Heart right ventricle (tissue), 16 donors: Measurements from ENCODE around the gene MIEF1. TPM values are rescaled to one million over a fixed set of nuclear protein-coding genes. Genes with fewer than 3 reads are reported as not detected.
"Not testable (repeated sequence)": the region's sequence is repeated elsewhere in the genome, so short reads cannot be mapped to it uniquely, and the experiment has no call there.

ENCODE experiments used
- ATAC-seq, 8 donors: fragments of 200-7000 bp; cut with Tn5 transposase; one replicate each; pipeline ENCODE4 v1.9.1; 2020; ENCODE audit warnings: mild to moderate bottlenecking in 8 of 8, moderate library complexity in 8 of 8, moderate number of reproducible peaks in 1 of 8
- DNase-seq, 2 donors: peaks; one replicate each; pipeline ENCODE4 v3.0.0-alpha.2; 2020
- H3K27ac ChIP-seq, 10 donors: fragments of 200-600 bp; sonication (generic) in 2 of 10; one replicate each; pipeline versions ENCODE4 v1.5.0 to v1.8.0; 2020 to 2022; ENCODE audit warnings: mild to moderate bottlenecking in 3 of 10
- H3K27me3 ChIP-seq, 7 donors: fragments of 200-600 bp; one replicate each; pipeline ENCODE4 v1.8.0; 2021 to 2022; ENCODE audit warnings: mild to moderate bottlenecking in 2 of 7
- H3K36me3 ChIP-seq, 9 donors: fragments of 200-600 bp; sonication (generic) in 1 of 9; one replicate each; pipeline versions ENCODE4 v1.5.0 to v1.8.0; 2020 to 2022; ENCODE audit warnings: mild to moderate bottlenecking in 2 of 9
- H3K4me1 ChIP-seq, 9 donors: fragments of 200-600 bp; sonication (generic) in 1 of 9; one replicate each; pipeline versions ENCODE4 v1.5.0 to v1.8.0; 2020 to 2022; ENCODE audit warnings: mild to moderate bottlenecking in 4 of 9
- H3K4me3 ChIP-seq, 10 donors: fragments of 200-600 bp; sonication (generic) in 2 of 10; one replicate each; pipeline versions ENCODE4 v1.5.0 to v1.8.0; 2020 to 2022; ENCODE audit warnings: mild to moderate bottlenecking in 7 of 10, moderate library complexity in 2 of 10
- H3K9me3 ChIP-seq, 11 donors: fragments of 200-600 bp in 10 of 11; sonication (generic) in 2 of 11; one replicate each; pipeline versions ENCODE4 v1.5.0 to v1.8.0; 2013 to 2022; ENCODE audit warnings: mild to moderate bottlenecking in 2 of 11, control low read depth in 1 of 11, moderate library complexity in 1 of 11
- CTCF ChIP-seq, 9 donors: fragments of 200-600 bp; sonication (generic) in 2 of 9; IDR thresholded peaks; one replicate each; pipeline versions ENCODE4 v1.5.0 to v1.8.0; 2021 to 2022; ENCODE audit warnings: antibody characterized with exemption in 9 of 9, mild to moderate bottlenecking in 5 of 9, moderate library complexity in 1 of 9
- WGBS, 2 donors: extraction: QIAGEN DNeasy Blood & Tissue Kit; methylation state at CpG; one replicate each; pipeline ENCODE4 v1.1.7; 2013; ENCODE audit warnings: inconsistent platforms in 1 of 2; 5-methylcytosine and 5-hydroxymethylcytosine counted together
- intact Hi-C, 10 donors: fragments of 100-400 bp; cut with DNase I; formaldehyde crosslinking; loops; one replicate each; pipeline versions ENCODE4 v1.11.1 to v1.14.2; 2022
- polyA plus RNA-seq, 2 donors: library from polyadenylated mRNA; stranded (reverse); fragments of 200-250 nt; gene quantifications; one replicate each; pipeline ENCODE4 v1.2.3, GENCODE V29; 2013
- total RNA-seq, 10 donors: library from RNA; stranded (reverse); fragmentation: NEBNext Ultra II Directional in 3 of 10; extraction: Animal tissue kit (Norgen Biotek cat#: 25700) in 3 of 10; gene quantifications; one replicate each; pipeline versions ENCODE4 v1.2.1 to v1.2.4, GENCODE V29; 2021 to 2023
- donor health status: Arrhythmogenic right ventricular cardiomyopathy.
- donor health status: ischemic (EF 13 %, LVEDD 7.1; RV severe dilation, severe dysfunction).
- donor health status: healthy with polysubstance abuse.
- donor health status: DM: no; HTN: yes; CAD: no.
- donor health status: DM: no; HTN: no; CAD: no.
- donor health status: ischemic (EF 25% LVEDD 6.9; RV normal size, moderate dysfunction).
- donor health status: ischemic (EF 25% LVEDD 5.7; RV mildly dilated, moderate dysfunction).
- donor health status: healthy.
- donor health status: DM: yes; HTN: yes; CAD: no.
- donor health status: Ischemic cardiomyopathy.
- donor health status: ischemic (EF 35%, LVEDD 5.7; RV mildly dilated, moderate dysfunction).
- donor health status: nonischemic (EF 11% LVEDD 7.7; RV severe dilation, severe dysfunction).
- donor health status: DM: yes; HTN: yes; CAD: no.
- donor health status: PGD.
- donor health status: ischemic (EF 29% LVEDD 5.4; RV normal size, mild dysfunction).
- donor health status: nonischemic (EF 23%, LVEDD 6.1; RV moderate dilation, normal function).

The MIEF1 gene
- total and polyA plus RNA-seq, 12 donors: 7.0 to 35.8 (median 17.0) TPM

DNA sequence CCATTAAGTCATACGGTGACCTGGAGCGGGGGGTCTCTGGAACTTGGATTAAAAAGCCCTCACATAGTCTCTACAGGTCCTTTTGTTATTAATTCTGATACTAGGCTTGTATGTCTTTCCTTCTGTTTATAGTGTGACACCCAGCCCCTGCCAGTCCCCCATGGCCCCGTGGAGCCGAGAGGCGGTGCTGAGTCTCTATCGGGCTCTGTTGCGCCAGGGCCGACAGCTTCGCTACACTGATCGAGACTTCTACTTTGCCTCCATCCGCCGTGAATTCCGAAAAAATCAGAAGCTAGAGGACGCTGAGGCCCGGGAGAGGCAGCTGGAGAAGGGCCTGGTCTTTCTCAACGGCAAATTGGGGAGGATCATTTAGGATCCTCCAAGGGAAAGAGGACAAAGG, 2.0 kb downstream of the MIEF1 start:
- Histone ChIP-seq H3K9me3 (no peaks in the 10 kb centered on the region), H3K27ac (no peak overlapping the region), H3K36me3 (peaks cover 0 to 55% (median 37%) of the 10 kb centered on the region in 9 donors), H3K4me1 (peaks cover 18 to 73% (median 43%) of the 10 kb centered on the region in 9 donors), H3K4me3 (peak overlapping the region in 1 of 10 donors; percentile 91), H3K27me3 (no peaks in the 10 kb centered on the region)
- 92 to 94% methylated on average over 16 of the region's 16 CpGs for WGBS, 2 donors
- TF ChIP-seq CTCF (IDR thresholded peaks at IDR 0.05): no peak
- intact Hi-C loops: loop anchor here in 1 of 10 donors (10.0 kb wide), 1 partner anchor 99 kb away; no protein-coding TSS in a partner anchor
- DNase-seq (no peak), ATAC-seq (no peak)

DNA sequence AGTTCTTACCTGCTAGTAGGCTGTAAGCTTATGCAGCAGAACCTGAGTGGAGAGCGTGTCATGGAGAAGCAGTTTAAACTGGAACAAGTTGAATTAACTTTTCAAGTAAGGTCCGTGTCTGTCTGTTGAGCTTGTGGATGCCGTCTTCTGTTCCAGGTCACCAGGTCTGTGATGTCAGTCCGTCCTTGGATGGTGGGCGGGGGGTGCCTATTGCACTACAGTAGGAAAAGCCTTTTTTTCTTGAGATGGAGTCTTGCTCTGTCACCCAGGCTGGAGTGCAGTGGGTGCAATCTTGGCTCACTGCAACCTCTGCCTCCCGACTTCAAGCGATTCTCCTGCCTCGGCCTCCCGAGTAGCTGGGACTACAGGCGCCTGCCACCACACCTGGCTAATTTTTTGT, 4.9 kb downstream of the MIEF1 start:
- DNase-seq, H3K27ac ChIP-seq, H3K4me3 ChIP-seq, H3K9me3 ChIP-seq, H3K27me3 ChIP-seq, ATAC-seq: not testable (repeated sequence)
- 71 to 80% methylated on average over 10 of the region's 10 CpGs for WGBS, 2 donors
- Histone ChIP-seq H3K4me1 (peaks cover 9 to 58% (median 25%) of the 10 kb centered on the region in 9 donors), H3K36me3 (peaks cover 0 to 84% (median 60%) of the 10 kb centered on the region in 9 donors)
- intact Hi-C loops: loop anchor here in 1 of 10 donors (10.0 kb wide), 1 partner anchor 102 kb away; no protein-coding TSS in a partner anchor

DNA sequence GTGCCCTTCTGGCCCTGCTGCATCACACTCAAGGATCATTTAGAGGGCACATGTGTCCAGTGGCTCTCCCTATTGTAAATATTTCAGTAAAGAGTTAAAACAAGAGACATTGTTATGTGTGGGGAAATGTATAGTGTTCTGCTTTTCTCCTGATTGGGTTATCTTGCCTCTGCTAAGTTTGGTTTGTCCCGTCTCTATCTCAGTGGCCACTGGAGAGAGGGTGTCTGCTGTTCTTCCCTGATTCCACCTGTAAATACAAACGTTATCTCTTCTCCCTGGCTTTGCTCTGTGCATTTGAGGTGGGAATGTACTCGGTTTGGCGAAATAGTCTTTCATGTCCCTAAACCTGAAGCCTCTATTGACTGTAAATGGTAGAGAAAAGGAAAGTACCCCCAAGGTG, 6.3 kb downstream of the MIEF1 start:
- no peak overlapping the region for H3K4me3 ChIP-seq
- H3K27me3 ChIP-seq: no peaks in the 10 kb centered on the region
- intact Hi-C loops: loop anchor here in 1 of 10 donors (10.0 kb wide), 1 partner anchor 104 kb away; no protein-coding TSS in a partner anchor
- H3K4me1 ChIP-seq: peaks cover 3 to 51% (median 19%) of the 10 kb centered on the region in 9 donors
- ATAC-seq (no peak), DNase-seq (no peak)
- peaks cover 0 to 98% (median 71%) of the 10 kb centered on the region in 9 donors for H3K36me3 ChIP-seq
- H3K27ac ChIP-seq: peak overlapping the region in 2 of 10 donors; percentile 1 to 11
- WGBS, 2 donors: 55 to 62% methylated on average over 4 of the region's 4 CpGs
- H3K9me3 ChIP-seq: no peaks in the 10 kb centered on the region
- no peak for TF ChIP-seq CTCF (IDR thresholded peaks at IDR 0.05)

- intact Hi-C loops: loop anchor here in 3 of 10 donors (5.0 to 10.0 kb wide), 4 partner anchors 68 to 343 kb away; no protein-coding TSS in a partner anchor
- no peaks in the 10 kb centered on the region for H3K9me3 ChIP-seq
- peaks cover 0 to 42% (median 13%) of the 10 kb centered on the region in 9 donors for H3K4me1 ChIP-seq
- no peak overlapping the region for H3K4me3 ChIP-seq
- H3K27me3 ChIP-seq: no peaks in the 10 kb centered on the region
- peaks cover 0 to 100% (median 70%) of the 10 kb centered on the region in 9 donors for H3K36me3 ChIP-seq
- DNase-seq (no peak), ATAC-seq (no peak)
- TF ChIP-seq CTCF (IDR thresholded peaks at IDR 0.05): no peak
- WGBS, 2 donors: 91 to 96% methylated on average over 4 of the region's 4 CpGs
- no peak overlapping the region for H3K27ac ChIP-seq
Measured at GRCh38 chr22:39510529-39511149, 8.5 kb downstream of the MIEF1 start.

DNA sequence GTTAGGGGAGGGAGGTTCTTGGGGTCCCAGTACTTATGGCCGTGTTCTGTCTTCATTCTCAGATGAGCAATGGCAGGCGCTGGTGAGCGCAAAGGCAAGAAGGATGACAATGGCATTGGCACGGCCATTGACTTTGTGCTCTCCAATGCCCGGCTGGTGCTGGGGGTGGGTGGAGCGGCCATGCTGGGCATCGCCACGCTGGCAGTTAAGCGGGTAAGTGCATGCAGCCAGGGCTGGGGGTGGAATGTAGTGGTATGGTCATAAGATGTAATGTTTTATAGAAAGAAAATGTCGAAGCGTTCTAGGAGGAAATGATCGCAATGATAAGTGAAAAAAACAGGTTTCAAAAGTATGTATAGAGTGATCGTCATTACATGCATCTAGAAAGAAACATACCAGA, 9.1 kb downstream of the MIEF1 start:
- Histone ChIP-seq H3K4me1 (peaks cover 0 to 37% (median 9%) of the 10 kb centered on the region in 9 donors), H3K36me3 (peaks cover 0 to 100% (median 64%) of the 10 kb centered on the region in 9 donors), H3K9me3 (no peaks in the 10 kb centered on the region), H3K27ac (no peak overlapping the region), H3K4me3 (no peak overlapping the region), H3K27me3 (no peaks in the 10 kb centered on the region)
- 95% methylated on average over 13 of the region's 13 CpGs for WGBS, 2 donors
- intact Hi-C loops: loop anchor here in 3 of 10 donors (5.0 to 10.0 kb wide), 4 partner anchors 69 to 344 kb away; no protein-coding TSS in a partner anchor
- no peak for DNase-seq
- TF ChIP-seq CTCF (IDR thresholded peaks at IDR 0.05): no peak
- ATAC-seq: no peak
